GM18507 (cell line): ENCODE measurements around the gene TWIST2.

ENCODE experiments used
- DNase-seq: peaks from one replicate; pipeline ENCODE4 v3.0.0; 2011; ENCODE audit warnings: low read depth; ENCODE audit not compliant: insufficient read length; ENCODE audit errors: extremely low spot score
- FAIRE-seq: peaks from 2 replicates; lab custom pipeline; 2011; peaks lifted over from hg19 to GRCh38; lab: Jason Lieb, UNC

The TWIST2 gene

GRCh38 chr2:238943338-238944067, 95.6 kb downstream of the TWIST2 start:
- FAIRE-seq, result no peak
- no peak for DNase-seq

- FAIRE-seq (no peak), DNase-seq (no peak)
These were observed 97.7 kb downstream of the TWIST2 start for GRCh38 chr2:238945433-238946150.

- FAIRE-seq (no peak), DNase-seq (no peak)
These were observed 98.7 kb downstream of the TWIST2 start for GRCh38 chr2:238946318-238947242.

- DNase-seq (no peak), FAIRE-seq (no peak)
These were observed 99.4 kb downstream of the TWIST2 start for GRCh38 chr2:238947243-238947760.

GRCh38 chr2:238947920-238948710, 100.2 kb downstream of the TWIST2 start:
- DNase-seq, result no peak
- no peak for FAIRE-seq

- FAIRE-seq, result no peak
These were observed 101.1 kb downstream of the TWIST2 start for GRCh38 chr2:238948765-238949641.

GRCh38 chr2:238949710-238950345, 101.9 kb downstream of the TWIST2 start:
- DNase-seq (no peak), FAIRE-seq (no peak)

More at GRCh38 chr2:238948765-238949641, 101.1 kb downstream of the TWIST2 start:
- no peak for DNase-seq

DNA sequence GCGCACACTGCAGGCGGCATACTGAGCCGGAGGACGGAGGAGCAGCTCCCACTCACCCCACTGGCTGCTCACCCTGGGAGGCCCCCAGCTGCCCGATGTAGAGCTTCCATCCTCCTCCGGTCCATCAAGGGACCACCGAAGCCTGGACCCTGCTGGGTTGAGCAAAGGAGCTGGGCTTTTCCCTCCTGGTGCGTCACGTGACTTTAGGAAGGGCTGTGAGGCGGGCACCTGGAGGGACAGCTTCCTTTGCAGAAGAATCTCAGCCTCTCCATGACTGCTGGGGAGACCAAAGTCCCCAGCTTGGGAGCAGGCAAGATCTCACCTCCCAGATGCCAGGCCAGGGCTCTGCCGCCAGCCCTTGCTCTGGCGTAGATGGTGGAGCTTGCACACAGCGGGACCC, 102.7 kb downstream of the TWIST2 start:
- DNase-seq (no peak), FAIRE-seq (no peak)

DNA sequence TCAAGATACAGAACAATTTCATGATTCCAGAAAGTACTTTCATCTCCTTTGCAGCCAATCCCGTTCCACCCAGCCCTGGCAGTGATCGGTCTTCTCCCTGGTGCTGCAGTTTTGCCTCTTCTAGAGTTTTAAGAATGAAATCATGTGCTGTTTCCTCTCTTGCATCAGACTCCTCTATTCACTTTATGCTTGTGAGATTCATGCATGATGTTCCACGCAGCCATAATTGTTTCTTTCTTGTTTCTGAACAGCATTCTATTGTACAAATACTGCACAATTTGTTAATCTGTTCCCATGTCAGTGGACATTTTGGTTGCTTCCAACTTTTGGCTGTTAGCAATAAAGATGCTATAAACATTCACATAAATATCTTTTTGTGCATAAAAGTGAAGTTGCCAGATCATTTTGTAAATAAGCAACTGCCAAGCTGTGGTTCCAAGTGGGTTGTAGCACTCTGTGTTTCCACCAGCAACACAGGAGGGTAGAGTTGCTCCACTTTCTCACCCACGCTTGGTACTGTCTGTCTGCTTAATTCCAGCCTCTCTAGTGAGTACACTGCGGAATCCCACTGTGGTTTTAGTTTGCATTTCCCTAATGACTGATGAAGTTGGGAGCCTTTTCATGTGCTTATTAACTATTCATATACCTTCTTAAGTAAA, 104.5 kb downstream of the TWIST2 start:
- FAIRE-seq, result no peak

DNA sequence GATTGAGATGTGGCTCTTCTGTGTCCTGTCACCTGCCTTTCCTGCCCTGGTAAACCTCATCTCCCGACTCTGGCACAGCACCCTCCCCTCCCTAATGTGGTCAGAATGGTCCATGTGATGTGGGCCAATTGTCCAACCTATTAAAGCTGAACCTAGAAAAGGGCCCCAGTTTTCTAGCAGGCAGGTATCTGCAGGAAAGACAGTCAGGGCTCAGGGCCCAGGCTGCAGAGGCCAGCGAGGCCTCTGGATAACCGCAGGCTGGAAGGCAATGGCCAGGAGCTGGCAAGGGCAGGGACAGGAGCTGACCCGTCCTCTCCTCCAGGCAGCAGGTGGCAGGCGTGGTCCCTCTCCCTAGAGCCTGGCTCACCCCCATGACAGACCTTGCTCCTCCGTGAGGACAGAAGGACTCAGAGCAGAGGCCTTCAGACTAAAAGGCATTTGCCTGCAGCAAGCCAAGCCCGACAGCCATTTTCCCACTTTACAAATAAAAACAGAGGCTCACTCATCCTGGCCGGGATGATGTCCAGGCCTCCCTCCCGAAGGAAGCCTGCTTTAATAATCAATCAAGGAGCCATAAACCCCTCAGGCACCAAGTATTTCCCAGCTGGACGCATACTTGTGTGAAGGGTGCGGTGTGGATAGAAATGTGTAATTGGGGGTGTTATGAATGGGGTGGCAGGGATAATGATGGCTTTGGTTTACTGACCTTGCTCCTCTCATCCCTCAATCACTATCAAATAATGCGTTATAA, 107.1 kb downstream of the TWIST2 start:
- no peak for DNase-seq
- no peak for FAIRE-seq

More for the DNA sequence above, 104.5 kb downstream of the TWIST2 start:
- DNase-seq, result no peak

DNA sequence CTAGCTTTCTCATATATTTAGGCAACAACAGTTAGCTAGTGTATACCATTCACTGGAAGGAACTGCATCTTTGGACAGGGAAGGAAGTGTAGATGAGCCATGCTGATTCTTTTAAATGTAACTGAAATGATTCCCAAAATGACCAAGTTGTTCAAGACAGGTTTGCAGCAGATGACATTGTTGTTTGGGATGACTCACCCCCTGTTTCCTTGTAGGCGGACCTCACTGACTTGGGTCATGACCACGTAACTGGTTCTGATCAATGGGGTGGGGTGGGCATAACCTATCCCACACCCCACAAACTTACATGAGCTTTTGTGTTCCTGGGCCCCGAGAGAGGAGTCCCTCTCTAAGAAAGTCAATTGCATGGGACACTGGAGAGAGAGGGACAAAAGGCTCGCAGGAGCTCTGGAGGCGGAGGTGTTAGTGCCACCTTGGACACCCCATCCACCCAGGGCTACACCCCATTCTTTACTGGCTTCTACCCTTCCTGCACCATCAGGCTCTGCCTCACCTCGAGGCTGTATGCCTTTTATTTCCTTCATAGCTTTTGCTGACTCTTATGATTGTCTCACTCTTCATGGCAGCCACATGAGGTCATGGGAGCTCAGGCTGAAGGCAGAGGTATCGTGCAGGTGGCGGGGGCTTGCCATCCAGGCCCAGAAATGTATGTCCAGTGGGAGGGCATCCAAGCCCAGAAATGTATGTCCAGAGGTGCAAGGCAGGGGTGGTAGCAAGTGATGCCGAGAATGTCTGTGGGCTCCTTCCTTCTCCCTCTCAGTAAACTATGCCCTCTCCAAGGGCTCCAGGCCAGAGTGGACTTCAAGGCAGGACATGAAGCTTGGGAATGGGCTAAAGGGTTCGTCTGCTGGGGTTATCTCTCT, 108.0 kb downstream of the TWIST2 start:
- no peak for FAIRE-seq
- DNase-seq, result no peak

GRCh38 chr2:238956676-238957075, 108.8 kb downstream of the TWIST2 start:
- no peak for FAIRE-seq
- DNase-seq, result no peak
